CD4-positive, alpha-beta T cell treated with Interleukin-4 for 4 hours (primary cell): ENCODE results near the gene CRIP3.
"Not testable (repeated sequence)": the region's sequence is repeated elsewhere in the genome, so short reads cannot be mapped to it uniquely, and the experiment has no call there.

Experiments used
- DNase-seq: peaks from one replicate; pipeline ENCODE4 v3.0.0-alpha.2; 2020

The CRIP3 gene

GRCh38 chr6:43304882-43305281, 3.7 kb downstream of the CRIP3 start:
- no peak for DNase-seq

DNA sequence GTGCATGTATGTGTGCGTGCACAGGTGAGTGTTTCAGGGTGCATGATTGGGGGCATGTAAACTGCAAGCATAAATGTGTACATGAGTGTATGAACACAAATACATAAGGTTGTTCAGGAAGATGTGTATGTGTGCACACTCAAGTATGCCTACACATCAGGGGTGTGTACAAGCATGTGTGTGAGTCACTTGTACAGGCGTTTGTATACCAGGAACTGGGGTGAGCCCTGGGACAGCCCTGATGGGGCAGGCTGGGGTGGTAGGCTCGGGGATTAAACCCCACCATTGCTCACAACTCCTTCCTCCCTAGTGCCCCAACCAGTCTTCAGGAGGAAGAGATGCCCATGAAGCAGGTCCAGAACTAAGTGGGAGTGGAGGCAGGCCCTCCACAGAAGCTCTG, 4.3 kb downstream of the CRIP3 start:
- no peak for DNase-seq

GRCh38 chr6:43303751-43304331, 4.8 kb downstream of the CRIP3 start:
- no peak for DNase-seq

- DNase-seq = not testable (repeated sequence)
Observed at GRCh38 chr6:43303006-43303405, 5.6 kb downstream of the CRIP3 start.

DNA sequence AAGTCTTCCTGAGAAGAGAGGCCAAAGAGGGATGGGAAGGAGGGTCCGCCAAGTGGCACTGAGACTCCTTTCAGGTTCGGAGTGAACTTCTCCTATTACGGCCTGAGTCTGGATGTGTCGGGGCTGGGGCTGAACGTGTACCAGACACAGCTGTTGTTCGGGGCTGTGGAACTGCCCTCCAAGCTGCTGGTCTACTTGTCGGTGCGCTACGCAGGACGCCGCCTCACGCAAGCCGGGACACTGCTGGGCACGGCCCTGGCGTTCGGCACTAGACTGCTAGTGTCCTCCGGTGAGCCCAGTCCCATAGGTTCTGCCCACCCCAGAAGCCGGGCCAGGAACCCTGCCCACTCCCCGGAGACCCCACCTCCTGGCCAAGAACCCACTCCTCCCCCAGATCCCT, 6.5 kb downstream of the CRIP3 start:
- no peak for DNase-seq

- no peak for DNase-seq
Observed at GRCh38 chr6:43301081-43301870, 7.3 kb downstream of the CRIP3 start.

DNA sequence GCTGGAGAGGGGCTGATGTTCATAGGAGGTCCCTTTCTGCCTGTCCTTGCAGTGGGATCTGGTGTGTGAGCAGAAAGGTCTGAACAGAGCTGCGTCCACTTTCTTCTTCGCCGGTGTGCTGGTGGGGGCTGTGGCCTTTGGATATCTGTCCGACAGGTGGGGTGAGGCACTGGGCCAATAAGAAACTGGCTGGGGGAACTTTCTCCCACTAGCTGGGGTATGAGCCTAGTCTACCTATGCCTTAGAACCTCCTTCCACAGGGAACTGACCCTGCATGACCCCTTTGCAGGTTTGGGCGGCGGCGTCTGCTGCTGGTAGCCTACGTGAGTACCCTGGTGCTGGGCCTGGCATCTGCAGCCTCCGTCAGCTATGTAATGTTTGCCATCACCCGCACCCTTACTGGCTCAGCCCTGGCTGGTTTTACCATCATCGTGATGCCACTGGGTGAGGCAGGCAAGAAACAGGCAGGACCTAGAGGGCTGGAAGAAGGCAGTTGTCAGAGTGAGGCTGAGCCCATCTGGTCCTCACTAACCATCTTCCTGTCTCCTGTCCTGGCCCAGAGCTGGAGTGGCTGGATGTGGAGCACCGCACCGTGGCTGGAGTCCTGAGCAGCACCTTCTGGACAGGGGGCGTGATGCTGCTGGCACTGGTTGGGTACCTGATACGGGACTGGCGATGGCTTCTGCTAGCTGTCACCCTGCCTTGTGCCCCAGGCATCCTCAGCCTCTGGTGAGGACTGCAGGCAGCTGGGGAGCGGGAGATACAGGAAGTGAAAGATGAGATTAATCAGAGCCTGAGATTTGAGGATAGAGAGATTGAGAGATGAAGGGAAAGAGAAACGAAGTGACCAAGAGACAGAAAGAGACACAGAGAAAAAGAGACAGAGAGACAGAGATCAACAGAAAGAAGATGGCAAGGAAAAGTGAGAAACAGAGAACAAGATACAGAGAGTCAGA, 9.0 kb downstream of the CRIP3 start:
- no peak for DNase-seq

GRCh38 chr6:43298565-43299337, 9.9 kb downstream of the CRIP3 start:
- no peak for DNase-seq

- DNase-seq = no peak
Observed at GRCh38 chr6:43297644-43298564, 10.7 kb downstream of the CRIP3 start, which contains the start of gene SLC22A7. SLC22A7 (plus strand) TSS chr6:43298260; CDS start chr6:43298359, 99 bp downstream.

GRCh38 chr6:43296780-43297497, 11.7 kb downstream of the CRIP3 start:
- DNase-seq = no peak

GRCh38 chr6:43295456-43295855, 13.2 kb downstream of the CRIP3 start:
- DNase-seq = no peak

DNA sequence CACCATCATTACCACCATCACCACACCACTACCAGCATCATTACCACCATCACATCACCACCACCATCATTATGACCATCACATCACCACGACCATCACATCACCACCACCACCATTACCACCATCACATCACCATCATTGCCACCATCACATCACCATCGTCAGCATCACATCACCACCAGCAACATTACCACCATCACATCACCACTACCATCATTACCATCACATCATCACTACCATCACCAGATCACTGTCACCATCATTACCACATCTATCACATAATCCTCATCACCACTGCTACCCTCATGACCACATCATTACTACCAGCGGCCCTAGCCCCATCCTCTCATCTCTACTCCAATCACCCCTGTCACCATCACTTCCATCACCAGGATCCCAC, 14.1 kb downstream of the CRIP3 start:
- no peak for DNase-seq

- no peak for DNase-seq
Observed at GRCh38 chr6:43293698-43294097, 14.9 kb downstream of the CRIP3 start.

- DNase-seq = no peak
Observed at GRCh38 chr6:43292763-43293318, 15.8 kb downstream of the CRIP3 start.

GRCh38 chr6:43292341-43292740, 16.3 kb downstream of the CRIP3 start:
- no peak for DNase-seq

DNA sequence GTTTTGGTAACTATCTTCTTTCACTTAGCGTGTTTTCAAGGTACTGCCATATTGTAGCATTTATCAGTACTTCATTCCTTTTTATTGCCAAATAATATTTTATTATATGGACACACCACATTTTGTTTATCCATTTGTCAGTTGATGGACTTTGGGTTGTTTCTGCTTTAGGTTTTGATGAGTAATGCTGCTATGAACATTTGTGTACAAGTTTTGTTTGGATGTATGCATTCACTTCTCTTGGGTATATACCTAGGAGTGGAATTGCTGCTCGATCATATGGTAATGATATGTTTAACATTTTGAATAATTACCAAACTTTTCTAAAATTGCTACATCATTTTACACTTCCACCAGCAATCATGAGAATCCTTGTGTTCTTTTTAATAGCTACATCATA, 16.9 kb downstream of the CRIP3 start:
- DNase-seq = no peak

DNA sequence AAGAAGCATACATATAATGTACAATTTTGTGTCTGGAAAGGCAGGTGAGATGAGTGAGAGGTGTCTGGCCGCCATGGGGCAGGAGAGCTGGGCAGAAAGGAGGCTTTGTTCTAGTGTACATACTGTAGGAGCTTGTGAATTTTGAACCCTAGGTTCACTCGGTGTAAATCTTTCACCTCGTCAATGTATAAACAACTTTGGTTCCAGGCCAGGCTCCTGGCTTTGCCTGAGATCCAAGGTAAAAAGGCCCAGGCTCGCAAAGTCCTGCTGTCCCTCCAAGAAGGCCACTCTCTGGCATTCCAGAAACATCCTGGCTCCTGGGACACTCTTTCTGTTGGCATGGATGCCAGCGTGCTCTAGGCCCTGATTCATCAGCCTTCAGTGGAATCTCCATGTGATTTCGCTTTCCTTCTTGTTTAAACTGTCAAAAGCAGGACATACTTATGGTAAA, 17.7 kb downstream of the CRIP3 start:
- no peak for DNase-seq

DNA sequence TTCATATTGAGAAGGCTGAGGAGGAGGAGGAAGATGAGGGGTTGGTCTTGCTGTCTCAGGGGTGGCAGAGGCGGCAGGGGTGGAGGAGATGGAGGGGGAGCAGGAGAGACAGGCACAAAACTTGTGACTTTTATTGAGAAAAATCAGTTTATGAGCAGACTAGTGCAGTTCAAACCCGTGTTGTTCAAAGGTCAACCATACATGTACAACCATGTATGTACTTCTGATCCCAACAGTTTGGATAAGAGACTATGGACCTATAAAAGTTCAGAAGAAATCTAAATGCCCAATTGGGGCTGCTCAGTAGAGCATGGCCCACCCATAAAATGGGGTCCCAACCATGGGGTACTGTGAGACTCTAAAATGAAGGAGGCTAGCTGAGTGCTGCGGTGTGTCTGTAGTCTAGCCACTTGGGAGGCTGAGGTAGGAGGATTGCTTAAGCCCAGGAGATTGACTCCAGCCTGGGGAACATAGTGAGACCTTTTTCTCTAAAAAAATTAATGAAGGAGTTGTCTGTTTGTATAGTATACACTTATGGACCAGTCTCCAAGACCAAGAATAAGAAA, 18.2 kb downstream of the CRIP3 start:
- no peak for DNase-seq

- no peak for DNase-seq
Observed at GRCh38 chr6:43287717-43288679, 20.6 kb downstream of the CRIP3 start.
